Stimulated activated CD4-positive, alpha-beta T cell treated with anti-CD3 and anti-CD28 coated beads, TNF-alpha, amount 100 ng/mL, for 24 hours (primary cell): ENCODE measurements around the gene LSM10.

Experiments
- DNase-seq, 3 experiments: peaks; one replicate each; pipeline ENCODE4 v3.0.0-alpha.2; 2020; ENCODE audit warnings: low read depth in 3 of 3

The LSM10 gene

GRCh38 chr1:36408479-36408878 lies 10.8 kb upstream of the LSM10 start:
- DNase-seq = no peak

GRCh38 chr1:36406440-36406839 lies 8.7 kb upstream of the LSM10 start:
- DNase-seq = no peak

GRCh38 chr1:36402504-36402890 lies 4.8 kb upstream of the LSM10 start:
- DNase-seq = no peak

GRCh38 chr1:36401602-36402503 lies 4.1 kb upstream of the LSM10 start:
- no peak for DNase-seq

GRCh38 chr1:36400825-36401601 lies 3.3 kb upstream of the LSM10 start:
- DNase-seq = peak in 2 of 3 experiments; percentile 8 to 73

DNA sequence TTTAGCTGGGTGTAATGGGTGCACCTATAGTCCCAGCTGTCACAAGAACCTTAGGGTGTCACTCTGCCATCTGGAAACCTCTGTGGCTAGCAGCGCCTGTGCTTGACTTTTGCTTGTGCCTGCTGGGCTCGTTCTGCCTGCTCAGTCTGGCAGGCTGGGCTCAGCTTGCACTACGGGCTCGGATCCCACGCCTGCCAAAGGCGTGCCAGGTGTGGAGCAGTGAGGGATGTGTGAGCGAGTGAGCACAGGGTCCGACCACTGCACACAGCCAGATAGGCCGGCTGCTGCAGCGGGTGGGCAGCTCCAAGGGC lies 2.8 kb upstream of the LSM10 start:
- DNase-seq = no peak

GRCh38 chr1:36398370-36398977 lies 766 bp upstream of the LSM10 start:
- no peak for DNase-seq

DNA sequence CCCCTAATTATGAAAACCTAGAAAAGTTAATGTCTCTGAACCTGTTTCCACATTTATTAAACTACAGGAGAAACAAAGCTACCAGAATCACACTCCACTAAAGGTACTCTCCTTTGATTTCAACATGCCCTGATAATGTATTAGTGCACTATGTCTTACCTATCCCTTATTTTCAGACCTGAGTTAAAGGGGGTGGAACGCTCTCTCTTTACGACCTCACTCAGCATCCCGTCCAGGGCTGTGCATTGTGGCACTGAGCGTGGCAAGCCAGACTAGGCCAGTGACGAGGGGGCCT lies 678 bp downstream of the LSM10 start:
- no peak for DNase-seq

GRCh38 chr1:36396359-36396758 lies 1.3 kb downstream of the LSM10 start:
- no peak for DNase-seq

DNA sequence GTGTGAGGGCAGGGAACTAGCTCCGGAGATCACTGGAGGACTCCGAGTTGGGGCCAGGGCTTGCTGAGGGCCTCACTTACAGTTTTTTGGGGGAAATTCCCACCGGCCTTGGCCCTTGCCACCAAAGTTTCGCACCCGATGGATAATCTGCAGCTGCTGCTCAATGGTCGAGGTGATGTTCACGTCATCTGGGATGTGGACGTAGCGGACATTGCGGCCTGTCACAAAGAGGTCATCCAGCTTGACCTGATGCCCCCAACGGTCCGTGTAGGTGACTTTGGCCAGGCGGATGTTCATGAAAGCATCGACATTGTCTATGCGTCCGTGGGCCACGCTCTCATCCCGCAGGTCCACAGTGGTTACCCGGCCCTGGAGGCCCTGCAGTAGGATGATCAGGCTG lies 4.0 kb downstream of the LSM10 start:
- no peak for DNase-seq

GRCh38 chr1:36392836-36393235 lies 4.9 kb downstream of the LSM10 start:
- DNase-seq = no peak

DNA sequence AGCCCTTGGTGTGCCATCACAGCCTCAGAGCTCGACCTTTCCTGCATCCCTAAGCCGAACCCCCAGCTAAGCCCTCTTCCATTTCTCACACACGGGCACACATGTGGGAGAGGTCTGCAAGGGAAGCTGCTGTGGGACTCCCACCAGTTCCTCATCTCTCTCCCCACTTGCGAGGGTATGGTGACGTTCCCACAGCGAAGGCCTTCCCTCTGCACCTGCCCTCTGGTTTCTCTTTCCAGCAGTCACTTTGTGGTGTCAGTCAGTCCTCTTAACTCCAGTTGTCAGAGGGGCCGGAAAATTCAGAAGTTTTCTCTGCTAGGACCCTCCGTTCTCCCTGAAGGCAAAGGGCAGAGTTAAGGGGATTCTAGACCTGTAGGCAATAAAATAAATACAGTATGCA lies 6.4 kb downstream of the LSM10 start:
- DNase-seq = no peak

DNA sequence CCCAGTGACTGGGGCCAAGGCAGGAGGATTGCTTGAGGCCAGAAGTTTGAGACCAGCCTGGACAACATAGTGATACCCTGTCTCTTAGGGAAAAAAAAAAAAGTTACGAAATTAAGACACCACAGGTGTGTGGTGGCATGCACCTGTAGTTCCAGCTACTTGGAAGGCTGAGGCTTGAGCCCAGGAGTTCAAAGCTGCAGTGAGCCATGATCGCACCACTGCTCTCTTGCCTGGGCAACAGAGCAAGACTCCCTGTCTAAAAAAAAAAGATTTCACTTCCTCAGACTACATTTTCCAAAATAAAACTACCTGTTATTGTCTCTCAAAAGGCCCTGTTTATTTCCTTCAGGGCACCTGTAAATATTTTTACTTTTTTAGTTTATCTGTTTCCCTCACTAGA lies 7.3 kb downstream of the LSM10 start:
- no peak for DNase-seq

GRCh38 chr1:36389999-36390398 lies 7.7 kb downstream of the LSM10 start:
- no peak for DNase-seq

GRCh38 chr1:36389261-36389660 lies 8.4 kb downstream of the LSM10 start:
- DNase-seq = no peak

DNA sequence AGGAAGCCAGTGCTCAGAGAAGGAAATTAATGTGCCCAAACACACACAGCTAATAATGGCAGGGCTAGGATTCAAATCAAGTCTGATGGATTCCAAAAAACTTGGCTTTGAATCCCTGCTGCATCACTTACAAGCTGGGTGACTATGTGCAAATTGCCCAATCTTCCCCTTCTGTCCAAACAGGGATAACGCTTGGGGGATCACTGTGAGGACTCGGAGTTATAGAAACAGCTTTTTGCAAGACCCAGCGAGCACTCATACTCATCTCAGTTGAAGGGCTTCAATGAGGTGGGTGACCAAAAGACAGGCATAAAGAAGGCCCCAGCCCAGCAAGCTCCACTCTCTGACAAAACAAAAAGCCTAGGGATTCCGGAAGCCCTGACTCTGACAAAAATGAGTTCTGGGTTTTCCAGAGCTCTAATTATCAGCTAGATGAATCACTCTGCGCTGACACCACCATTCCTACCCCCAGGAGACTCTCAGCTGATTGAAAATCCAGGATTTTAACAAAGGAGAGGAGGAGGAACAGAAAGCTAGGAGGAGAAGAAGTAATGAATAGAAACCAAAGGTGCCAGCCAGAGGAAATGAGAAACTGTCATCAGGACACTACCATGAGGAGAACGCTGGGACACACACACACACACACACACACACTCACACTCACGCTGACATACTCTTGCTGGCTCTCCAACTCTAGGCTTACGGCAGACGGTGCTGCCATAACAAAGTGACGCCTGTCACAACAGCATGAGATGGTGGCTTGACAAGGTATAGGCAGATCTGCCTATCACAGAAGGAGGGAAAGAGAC lies 10.4 kb downstream of the LSM10 start:
- no peak for DNase-seq

GRCh38 chr1:36386265-36387140 lies 11.2 kb downstream of the LSM10 start:
- peak; percentile 75 to 90 (median 87) for DNase-seq

DNA sequence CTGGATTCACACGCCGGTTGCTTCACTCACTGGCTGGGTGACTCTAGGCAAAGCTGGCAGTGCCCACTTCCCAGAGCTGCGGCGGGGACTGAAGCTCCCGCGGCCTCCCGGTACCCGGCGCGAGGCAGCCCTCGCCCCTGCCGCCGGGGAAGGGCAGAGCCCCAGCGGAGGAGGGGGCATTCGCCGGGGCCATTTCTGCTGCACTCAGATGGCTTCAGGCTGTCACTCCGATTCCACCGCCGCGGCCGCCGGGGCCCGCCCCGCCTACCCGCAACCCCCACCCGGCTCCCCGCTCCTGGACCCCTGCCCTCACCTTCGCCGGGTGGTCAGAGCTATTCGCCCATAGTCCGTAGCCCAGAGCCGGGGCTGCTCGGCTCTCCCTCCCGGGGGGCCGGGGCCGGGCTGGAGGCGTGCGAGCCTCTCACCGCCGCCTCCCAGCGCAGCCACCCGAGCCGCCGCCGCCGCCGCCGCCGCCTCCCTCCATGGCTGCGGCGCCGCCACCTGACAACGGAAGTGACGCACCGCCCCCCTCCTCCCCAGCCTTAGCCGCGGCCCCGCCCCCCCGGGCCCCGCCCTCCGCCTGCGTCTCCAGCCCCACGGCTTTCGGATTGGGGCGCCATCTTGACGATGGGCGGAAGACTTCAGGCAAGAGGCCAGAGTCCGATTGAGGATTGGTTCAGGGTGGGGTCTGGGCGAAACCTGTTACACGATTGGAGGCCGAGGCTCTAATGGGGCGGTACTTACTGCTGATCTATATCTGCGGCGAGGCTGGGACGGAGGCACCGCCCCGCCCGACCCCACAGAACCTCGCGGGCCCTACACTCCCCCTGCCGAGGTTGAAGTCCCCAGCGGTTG lies 12.1 kb downstream of the LSM10 start, which contains the start of gene STK40:
Gene STK40 (minus strand): TSS at position 515 of the 855 bp plus-strand sequence. CDS start 24,592 bp downstream, outside the sequence.
- peak; percentile 95 to 98 (median 96) for DNase-seq

- DNase-seq = no peak
Measured at GRCh38 chr1:36384542-36385409, 12.9 kb downstream of the LSM10 start.
